Bronchial epithelial cell (primary cell): Measurements from ENCODE around the gene SLX1A. TPM values are rescaled to one million over a fixed set of nuclear protein-coding genes. Genes with fewer than 3 reads are reported as not detected.
"Not testable (repeated sequence)": the region's sequence is repeated elsewhere in the genome, so short reads cannot be mapped to it uniquely, and the experiment has no call there.

ENCODE experiments used
- DNase-seq: peaks from one replicate; pipeline ENCODE4 v3.0.0-alpha.2; 2010; ENCODE audit warnings: low read depth
- FAIRE-seq: peaks from 2 replicates; lab custom pipeline; 2011; peaks lifted over from hg19 to GRCh38; lab: Jason Lieb, UNC
- H3K27me3 ChIP-seq: 2 replicates; pipeline ENCODE4 v1.5.1; 2011; ENCODE audit warnings: low read length; ENCODE audit not compliant: control insufficient read depth, insufficient read depth
- H3K36me3 ChIP-seq: 2 replicates; pipeline ENCODE4 v1.5.1; 2011; ENCODE audit warnings: low read length; ENCODE audit not compliant: control insufficient read depth, insufficient read depth
- H3K4me3 ChIP-seq: 2 replicates; pipeline ENCODE4 v1.5.1; 2011; ENCODE audit warnings: mild to moderate bottlenecking, low read depth, low read length, control low read depth
- total RNA-seq: library from RNA; depleted of rRNA; stranded (reverse); fragments of >200 nt; gene quantifications from 2 replicates; pipeline ENCODE4 v1.2.1, GENCODE V29; 2014
- TF ChIP-seq, protein P1 (sequence below): IDR thresholded peaks from 2 replicates; pipeline ENCODE4 v1.5.1; 2011; ENCODE audit warnings: mild to moderate bottlenecking, moderate library complexity, low read length, control low read depth, inconsistent platforms; ENCODE audit not compliant: insufficient read depth, severe bottlenecking

SLX1A gene
- total RNA-seq, 1 donor from 2014 or later, result 24.5 TPM

DNA sequence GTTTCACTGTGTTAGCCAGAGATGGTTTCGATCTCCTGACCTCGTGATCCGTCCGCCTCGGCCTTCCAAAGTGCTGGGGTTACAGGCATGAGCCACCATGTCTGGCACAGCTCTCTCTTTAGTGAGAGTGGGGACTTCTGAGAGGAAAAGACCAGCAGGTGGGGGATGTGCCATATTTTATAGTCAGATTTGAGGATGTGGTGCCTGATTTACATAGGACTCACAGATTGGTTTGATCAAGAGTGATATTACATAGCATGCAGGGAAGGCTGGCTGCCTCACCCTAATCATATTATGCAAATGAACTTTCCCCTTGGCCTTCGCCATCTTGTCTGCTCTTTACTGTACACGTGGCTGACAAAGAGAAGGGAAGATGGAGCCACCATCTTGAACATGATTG, 42.6 kb upstream of the SLX1A start:
- no peak overlapping the region for H3K4me3 ChIP-seq
- TF ChIP-seq, protein P1, sequence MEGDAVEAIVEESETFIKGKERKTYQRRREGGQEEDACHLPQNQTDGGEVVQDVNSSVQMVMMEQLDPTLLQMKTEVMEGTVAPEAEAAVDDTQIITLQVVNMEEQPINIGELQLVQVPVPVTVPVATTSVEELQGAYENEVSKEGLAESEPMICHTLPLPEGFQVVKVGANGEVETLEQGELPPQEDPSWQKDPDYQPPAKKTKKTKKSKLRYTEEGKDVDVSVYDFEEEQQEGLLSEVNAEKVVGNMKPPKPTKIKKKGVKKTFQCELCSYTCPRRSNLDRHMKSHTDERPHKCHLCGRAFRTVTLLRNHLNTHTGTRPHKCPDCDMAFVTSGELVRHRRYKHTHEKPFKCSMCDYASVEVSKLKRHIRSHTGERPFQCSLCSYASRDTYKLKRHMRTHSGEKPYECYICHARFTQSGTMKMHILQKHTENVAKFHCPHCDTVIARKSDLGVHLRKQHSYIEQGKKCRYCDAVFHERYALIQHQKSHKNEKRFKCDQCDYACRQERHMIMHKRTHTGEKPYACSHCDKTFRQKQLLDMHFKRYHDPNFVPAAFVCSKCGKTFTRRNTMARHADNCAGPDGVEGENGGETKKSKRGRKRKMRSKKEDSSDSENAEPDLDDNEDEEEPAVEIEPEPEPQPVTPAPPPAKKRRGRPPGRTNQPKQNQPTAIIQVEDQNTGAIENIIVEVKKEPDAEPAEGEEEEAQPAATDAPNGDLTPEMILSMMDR, result no peak

DNA sequence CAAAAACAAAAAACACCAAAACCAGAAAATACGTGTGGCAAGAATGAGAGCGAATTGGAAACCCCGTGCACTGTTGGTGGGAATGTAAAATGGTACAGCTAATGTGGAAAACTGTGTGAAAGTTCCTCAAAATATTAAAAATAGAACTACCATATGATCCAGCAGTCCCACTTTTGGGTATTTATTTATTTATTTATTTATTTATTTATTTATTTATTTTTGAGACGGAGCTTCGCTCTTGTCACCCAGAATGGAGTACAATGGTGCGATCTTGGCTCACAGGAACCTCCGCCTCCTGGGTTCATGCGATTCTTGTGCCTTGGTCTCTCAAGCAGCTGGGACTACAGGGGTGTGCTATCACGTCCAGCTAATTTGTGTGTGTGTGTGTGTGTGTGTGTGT, 41.2 kb upstream of the SLX1A start:
- no peak for FAIRE-seq
- Histone ChIP-seq H3K36me3 (no peaks in the 10 kb centered on the region), H3K4me3 (no peak overlapping the region), H3K27me3 (no peaks in the 10 kb centered on the region)
- TF ChIP-seq, protein P1, result no peak
- DNase-seq, result no peak

More for the DNA sequence above, 42.6 kb upstream of the SLX1A start:
- FAIRE-seq, result no peak
- Histone ChIP-seq H3K27me3 (no peaks in the 10 kb centered on the region), H3K36me3 (no peaks in the 10 kb centered on the region)
- no peak for DNase-seq

DNA sequence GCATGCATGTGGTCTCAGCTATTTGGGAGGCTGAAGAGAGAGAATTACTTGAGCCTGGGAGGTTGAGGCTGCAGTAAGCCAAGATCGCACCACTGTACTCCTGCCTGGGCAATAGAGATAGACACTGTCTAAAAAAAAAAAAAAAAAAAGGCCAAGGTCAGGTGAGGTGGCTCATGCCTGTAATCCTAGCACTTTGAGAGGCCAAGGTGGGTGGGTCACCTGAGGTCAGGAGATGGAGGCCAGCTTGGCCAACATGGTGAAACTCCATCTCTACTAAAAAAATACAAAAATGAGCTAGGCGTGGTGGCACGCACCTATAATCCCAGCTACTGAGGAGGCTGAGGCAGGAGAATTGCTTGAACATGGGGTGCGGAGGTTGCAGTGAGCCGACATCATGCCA, 38.5 kb upstream of the SLX1A start:
- no peak overlapping the region for H3K4me3 ChIP-seq
- DNase-seq (no peak), FAIRE-seq (no peak)
- no peaks in the 10 kb centered on the region for H3K27me3 ChIP-seq
- H3K36me3 ChIP-seq, result no peaks in the 10 kb centered on the region
- TF ChIP-seq, protein P1, result no peak

DNA sequence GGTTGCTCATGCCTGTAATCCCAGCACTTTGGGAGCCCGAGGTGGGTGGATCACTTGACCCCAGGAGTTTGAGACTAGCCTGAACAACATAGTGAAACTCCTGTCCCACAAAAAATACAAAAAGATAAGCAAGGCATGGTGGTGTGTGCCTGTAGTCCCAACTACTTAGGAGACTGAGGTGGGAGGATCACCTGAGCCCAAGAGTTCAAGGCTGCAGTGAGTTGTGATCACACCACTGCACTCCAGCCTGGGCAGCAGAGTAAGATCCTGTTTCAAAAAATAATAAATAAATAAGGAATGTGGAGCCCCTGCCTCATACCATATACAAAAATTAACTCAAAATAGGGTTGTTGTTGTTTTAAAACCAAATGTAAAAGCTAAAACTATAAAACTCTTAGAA, 36.5 kb upstream of the SLX1A start:
- no peaks in the 10 kb centered on the region for H3K27me3 ChIP-seq
- DNase-seq, result no peak
- TF ChIP-seq, protein P1, result no peak
- FAIRE-seq, result no peak
- H3K4me3 ChIP-seq, result no peak overlapping the region
- no peaks in the 10 kb centered on the region for H3K36me3 ChIP-seq

DNA sequence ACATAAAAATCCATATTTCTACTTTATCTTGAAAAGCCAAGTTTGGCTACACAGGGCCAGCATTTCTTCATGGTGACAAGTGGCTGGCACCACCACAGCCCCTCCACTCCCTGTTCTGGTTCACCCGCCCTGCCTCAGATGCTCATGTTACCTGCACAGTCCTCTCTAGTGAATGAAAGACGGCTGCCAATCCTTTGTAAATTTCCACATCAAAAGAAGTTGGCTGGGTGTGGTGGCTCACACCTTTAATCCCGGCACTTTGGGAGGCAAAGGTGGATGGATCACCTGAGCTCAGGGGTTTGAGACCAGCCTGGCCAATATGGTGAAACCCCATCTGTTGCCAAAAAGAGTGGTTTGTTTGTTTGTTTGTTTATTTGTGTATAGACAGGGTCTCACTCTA, 30.1 kb upstream of the SLX1A start:
- DNase-seq (no peak), FAIRE-seq (no peak)
- no peaks in the 10 kb centered on the region for H3K36me3 ChIP-seq
- TF ChIP-seq, protein P1, result no peak
- no peaks in the 10 kb centered on the region for H3K27me3 ChIP-seq
- H3K4me3 ChIP-seq, result no peak overlapping the region

DNA sequence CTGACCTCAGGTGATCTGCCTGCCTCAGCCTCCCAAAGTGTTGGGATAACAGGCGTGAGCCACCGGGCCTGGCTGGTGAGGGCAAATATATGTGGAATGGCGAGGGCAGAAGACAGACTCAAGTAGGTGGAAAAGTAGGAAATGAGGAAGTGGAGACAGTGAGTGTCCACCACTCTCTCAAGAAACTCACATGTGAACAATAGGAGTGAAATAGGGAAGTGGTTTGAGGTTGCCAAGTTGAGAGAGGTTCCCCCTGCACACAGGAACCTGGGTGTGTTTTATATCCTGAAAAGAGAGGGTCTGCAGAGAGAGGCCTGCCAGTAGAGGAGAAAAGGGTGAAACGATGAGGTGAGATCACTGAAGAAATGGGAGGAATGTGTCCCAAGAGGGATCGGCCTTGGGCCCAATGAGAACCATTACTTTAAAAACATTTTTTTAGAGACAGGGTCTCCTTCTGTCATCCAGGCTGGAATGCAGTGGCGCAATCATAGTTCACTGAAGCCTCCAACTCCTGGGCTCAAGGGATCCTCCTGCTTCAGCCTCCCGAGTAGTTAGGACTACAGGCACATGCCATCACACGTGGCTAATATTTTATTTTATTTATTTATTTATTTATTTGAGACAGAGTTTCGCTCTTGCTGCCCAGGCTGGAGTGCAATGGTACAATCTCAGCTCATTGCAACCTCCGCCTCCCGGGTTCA, 27.3 kb upstream of the SLX1A start:
- Histone ChIP-seq H3K4me3 (no peak overlapping the region), H3K36me3 (no peaks in the 10 kb centered on the region), H3K27me3 (no peaks in the 10 kb centered on the region)
- TF ChIP-seq, protein P1, result no peak
- DNase-seq, result no peak
- FAIRE-seq, result no peak

DNA sequence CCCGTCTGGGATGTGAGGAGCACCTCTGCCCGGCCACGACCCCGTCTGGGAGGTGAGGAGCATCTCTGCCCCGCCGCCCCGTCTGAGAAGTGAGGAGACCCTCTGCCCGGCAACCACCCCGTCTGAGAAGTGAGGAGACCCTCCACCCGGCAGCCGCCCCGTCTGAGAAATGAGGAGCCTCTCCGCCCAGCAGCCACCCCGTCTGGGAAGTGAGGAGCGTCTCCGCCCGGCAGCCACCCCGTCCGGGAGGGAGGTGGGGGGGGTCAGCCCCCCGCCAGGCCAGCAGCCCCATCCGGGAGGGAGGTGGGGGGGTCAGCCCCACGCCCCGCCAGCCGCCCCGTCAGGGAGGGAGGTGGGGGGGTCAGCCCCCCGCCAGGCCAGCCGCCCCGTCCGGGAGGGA, 24.9 kb upstream of the SLX1A start:
- H3K27me3 ChIP-seq, H3K36me3 ChIP-seq, FAIRE-seq, DNase-seq, H3K4me3 ChIP-seq: not testable (repeated sequence)

DNA sequence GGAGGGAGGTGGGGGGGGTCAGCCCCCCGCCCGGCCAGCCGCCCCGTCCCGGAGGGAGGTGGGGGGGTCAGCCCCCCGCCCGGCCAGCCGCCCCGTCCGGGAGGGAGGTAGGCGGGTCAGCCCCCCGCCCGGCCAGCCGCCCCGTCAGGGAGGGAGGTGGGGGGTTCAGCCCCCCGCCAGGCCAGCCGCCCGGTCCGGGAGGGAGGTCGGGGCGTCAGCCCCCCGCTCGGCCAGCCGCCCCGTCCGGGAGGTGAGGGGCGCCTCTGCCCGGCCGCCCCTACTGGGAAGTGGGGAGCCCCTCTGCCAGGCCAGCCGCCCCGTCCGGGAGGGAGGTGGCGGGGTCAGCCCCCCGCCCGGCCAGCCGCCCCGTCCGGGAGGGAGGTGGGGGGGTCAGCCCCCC, 24.3 kb upstream of the SLX1A start:
- H3K4me3 ChIP-seq, H3K27me3 ChIP-seq, FAIRE-seq, H3K36me3 ChIP-seq, DNase-seq: not testable (repeated sequence)
